Measurements from ENCODE around the gene CTBP2.

CTBP2 gene

DNA sequence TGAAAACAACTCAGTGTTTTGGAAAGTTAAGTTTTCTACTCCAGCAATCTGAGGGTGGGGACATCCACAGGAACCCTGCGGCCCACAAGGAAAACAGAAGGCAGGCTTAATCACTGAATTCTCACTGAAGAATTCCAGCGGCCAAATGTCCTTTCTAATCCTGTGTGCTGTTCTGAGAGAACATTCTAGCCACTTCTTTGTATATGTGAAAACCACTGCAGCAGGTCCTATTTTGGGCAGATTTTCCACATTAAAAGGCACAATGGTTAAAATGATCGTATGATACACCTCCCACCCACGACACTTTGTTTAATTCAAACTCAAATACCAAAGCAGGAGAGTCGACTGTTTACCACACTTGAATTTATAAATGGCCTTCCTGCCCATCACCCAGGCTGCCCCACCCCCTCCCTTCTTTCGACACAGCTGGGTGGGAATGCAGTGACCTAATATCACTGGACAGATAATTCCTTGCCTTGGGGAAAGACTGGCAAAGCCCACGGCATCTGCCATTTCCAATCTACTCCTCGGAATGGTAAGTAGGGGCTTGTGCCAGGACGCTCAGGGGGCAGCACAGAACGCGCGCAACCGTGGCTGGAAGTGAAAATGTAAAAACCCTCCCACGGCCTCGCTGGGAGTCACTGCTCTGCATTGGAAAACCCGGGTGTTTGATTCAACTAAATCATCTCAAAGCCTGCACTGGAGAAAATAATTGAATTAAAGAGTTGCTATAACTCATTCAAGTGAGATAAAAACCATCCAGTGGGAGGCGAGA is 67.0 kb downstream of the CTBP2 start:
- Histone ChIP-seq H3K4me2 (ENCODE audit: low read length) (no peak overlapping the region), H2BK120ac (ENCODE audit: low read depth, low read length) (no peak overlapping the region), H3K27me3 (ENCODE audit: insufficient read depth, low read length, poor library complexity) (no peaks in the 10 kb centered on the region), H2BK5ac (ENCODE audit: low read length) (no peak overlapping the region), H3K4ac (ENCODE audit: low read depth, low read length) (no peak overlapping the region), H3K79me2 (ENCODE audit: control insufficient read depth, insufficient read depth, low read length) (peaks cover 90% of the 10 kb centered on the region), H4K5ac (ENCODE audit: low read length) (no peak overlapping the region), H3K56ac (ENCODE audit: low read length) (no peak overlapping the region), H3K4me1 (ENCODE audit: control insufficient read depth, low read depth, low read length) (peaks cover 8% of the 10 kb centered on the region), H3K36me3 (ENCODE audit: control insufficient read depth, insufficient read depth, low read length) (no peaks in the 10 kb centered on the region), H3K79me1 (ENCODE audit: low read length) (peaks cover 40% of the 10 kb centered on the region), H2BK15ac (replicated peaks; ENCODE audit: low read depth) (no peak overlapping the region), H3K9ac (ENCODE audit: low read length) (no peak overlapping the region), H2AK5ac (ENCODE audit: low read length) (no peak overlapping the region), H3K23ac (ENCODE audit: low read length) (no peak overlapping the region), H4K8ac (ENCODE audit: low read depth, low read length) (no peak overlapping the region), H3K4me3 (ENCODE audit: low read length) (no peak overlapping the region), H3K27ac (ENCODE audit: low read depth, low read length) (no peak overlapping the region), H3K18ac (ENCODE audit: low read length) (no peak overlapping the region)
- no CpG with 5 or more reads among the region's 17 CpGs for WGBS (ENCODE audit: extremely low coverage, insufficient coverage, low lambda C conversion rate)
- no peak for DNase-seq

DNA sequence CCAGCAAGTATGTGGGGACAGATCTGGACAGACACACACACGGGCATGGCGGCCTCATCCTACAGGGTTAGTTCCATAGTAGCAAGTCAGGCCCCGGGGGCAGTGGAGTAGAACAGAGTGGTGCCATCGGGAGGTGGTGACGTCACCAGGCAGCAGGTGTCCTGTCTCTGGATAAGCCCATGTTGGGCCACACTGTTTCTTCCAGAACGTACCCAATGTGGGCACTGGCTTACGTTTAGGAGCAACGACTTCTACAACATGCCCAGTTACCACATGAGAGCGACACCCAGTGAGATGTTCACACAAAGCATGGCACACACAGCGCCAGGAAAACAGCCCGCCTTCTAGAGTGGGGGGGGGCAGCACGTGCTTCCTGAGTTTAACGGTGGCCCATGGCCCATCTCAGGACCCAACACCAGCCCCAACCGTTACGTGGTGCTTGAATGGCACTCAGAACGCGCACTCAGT is 67.8 kb downstream of the CTBP2 start:
- H2BK120ac ChIP-seq (ENCODE audit: low read depth, low read length): no peak overlapping the region

DNA sequence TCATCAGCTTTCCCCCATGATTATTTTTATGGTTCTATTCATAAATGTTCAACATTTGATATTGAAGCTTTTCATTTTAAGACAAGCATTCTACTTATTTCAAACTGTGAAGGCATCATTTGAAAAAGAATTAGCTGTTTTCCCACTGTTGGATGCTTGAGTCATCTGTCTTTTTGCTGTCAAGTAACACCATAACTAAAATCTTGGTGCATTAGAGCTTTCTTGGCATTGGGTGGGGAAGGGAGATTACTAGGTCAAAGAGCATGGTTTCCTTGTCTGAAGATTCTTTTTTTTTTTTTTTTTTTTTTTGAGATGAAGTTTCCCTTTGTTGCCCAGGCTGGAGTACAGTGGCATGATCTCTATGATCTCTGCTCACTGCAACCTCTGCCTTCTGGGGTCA is 68.5 kb downstream of the CTBP2 start:
- Histone ChIP-seq H3K56ac (ENCODE audit: low read length) (no peak overlapping the region), H3K79me2 (ENCODE audit: control insufficient read depth, insufficient read depth, low read length) (peaks cover 88% of the 10 kb centered on the region), H3K4me3 (ENCODE audit: low read length) (no peak overlapping the region), H3K36me3 (ENCODE audit: control insufficient read depth, insufficient read depth, low read length) (peaks cover 5% of the 10 kb centered on the region), H3K9ac (ENCODE audit: low read length) (no peak overlapping the region), H3K18ac (ENCODE audit: low read length) (no peak overlapping the region), H3K79me1 (ENCODE audit: low read length) (peaks cover 44% of the 10 kb centered on the region), H3K4me2 (ENCODE audit: low read length) (no peak overlapping the region), H2BK15ac (replicated peaks; ENCODE audit: low read depth) (no peak overlapping the region), H2AK5ac (ENCODE audit: low read length) (no peak overlapping the region), H3K23ac (ENCODE audit: low read length) (no peak overlapping the region), H3K4me1 (ENCODE audit: control insufficient read depth, low read depth, low read length) (peaks cover 8% of the 10 kb centered on the region), H2BK120ac (ENCODE audit: low read depth, low read length) (no peak overlapping the region), H3K27me3 (ENCODE audit: insufficient read depth, low read length, poor library complexity) (no peaks in the 10 kb centered on the region), H4K5ac (ENCODE audit: low read length) (no peak overlapping the region), H2BK5ac (ENCODE audit: low read length) (no peak overlapping the region), H3K4ac (ENCODE audit: low read depth, low read length) (no peak overlapping the region), H4K8ac (ENCODE audit: low read depth, low read length) (no peak overlapping the region), H3K27ac (ENCODE audit: low read depth, low read length) (no peak overlapping the region)
- no peak for DNase-seq

More for the DNA sequence above, 67.8 kb downstream of the CTBP2 start:
- H3K4me1 ChIP-seq (ENCODE audit: control insufficient read depth, low read depth, low read length): peaks cover 8% of the 10 kb centered on the region
- H3K4me2 ChIP-seq (ENCODE audit: low read length): no peak overlapping the region
- H2BK15ac ChIP-seq (replicated peaks; ENCODE audit: low read depth): no peak overlapping the region
- H3K18ac ChIP-seq (ENCODE audit: low read length): no peak overlapping the region
- no peak overlapping the region for H3K9ac ChIP-seq (ENCODE audit: low read length)
- no peaks in the 10 kb centered on the region for H3K27me3 ChIP-seq (ENCODE audit: insufficient read depth, low read length, poor library complexity)
- H3K4me3 ChIP-seq (ENCODE audit: low read length): no peak overlapping the region
- H3K79me1 ChIP-seq (ENCODE audit: low read length): peaks cover 43% of the 10 kb centered on the region
- peaks cover 90% of the 10 kb centered on the region for H3K79me2 ChIP-seq (ENCODE audit: control insufficient read depth, insufficient read depth, low read length)
- peaks cover 3% of the 10 kb centered on the region for H3K36me3 ChIP-seq (ENCODE audit: control insufficient read depth, insufficient read depth, low read length)
- H3K23ac ChIP-seq (ENCODE audit: low read length): no peak overlapping the region
- no peak overlapping the region for H2BK5ac ChIP-seq (ENCODE audit: low read length)
- no peak overlapping the region for H3K4ac ChIP-seq (ENCODE audit: low read depth, low read length)
- no peak overlapping the region for H4K5ac ChIP-seq (ENCODE audit: low read length)
- no CpG with 5 or more reads among the region's 17 CpGs for WGBS (ENCODE audit: extremely low coverage, insufficient coverage, low lambda C conversion rate)
- H2AK5ac ChIP-seq (ENCODE audit: low read length): no peak overlapping the region
- H3K27ac ChIP-seq (ENCODE audit: low read depth, low read length): no peak overlapping the region
- H4K8ac ChIP-seq (ENCODE audit: low read depth, low read length): no peak overlapping the region
- H3K56ac ChIP-seq (ENCODE audit: low read length): no peak overlapping the region
- no peak for DNase-seq

DNA sequence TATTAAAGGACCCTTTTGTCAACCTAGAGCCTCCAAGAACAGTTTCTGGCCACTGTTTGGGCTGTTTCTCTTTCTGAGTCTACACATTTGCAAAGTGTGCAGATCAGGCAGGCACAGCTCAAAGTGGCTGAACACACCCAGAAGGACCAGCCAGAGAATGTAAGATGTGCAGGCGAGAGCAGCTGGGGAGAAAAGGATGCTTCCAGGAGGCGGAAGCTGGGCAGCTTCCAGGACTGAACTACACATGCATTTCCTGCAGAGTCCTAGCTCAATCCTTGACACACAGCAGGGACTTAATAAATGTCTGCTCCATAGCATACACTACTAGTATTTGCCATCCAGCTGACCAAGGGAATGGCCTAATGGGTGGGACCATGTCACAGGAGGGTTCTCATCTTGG is 70.9 kb downstream of the CTBP2 start:
- Histone ChIP-seq H3K27me3 (ENCODE audit: insufficient read depth, low read length, poor library complexity) (no peaks in the 10 kb centered on the region), H3K18ac (ENCODE audit: low read length) (no peak overlapping the region), H3K36me3 (ENCODE audit: control insufficient read depth, insufficient read depth, low read length) (peaks cover 5% of the 10 kb centered on the region), H3K4me1 (ENCODE audit: control insufficient read depth, low read depth, low read length) (peaks cover 5% of the 10 kb centered on the region), H4K5ac (ENCODE audit: low read length) (no peak overlapping the region), H3K4me3 (ENCODE audit: low read length) (no peak overlapping the region), H3K79me1 (ENCODE audit: low read length) (peaks cover 40% of the 10 kb centered on the region), H3K4ac (ENCODE audit: low read depth, low read length) (no peak overlapping the region), H2BK15ac (replicated peaks; ENCODE audit: low read depth) (no peak overlapping the region), H3K56ac (ENCODE audit: low read length) (no peak overlapping the region), H2AK5ac (ENCODE audit: low read length) (no peak overlapping the region), H2BK120ac (ENCODE audit: low read depth, low read length) (no peak overlapping the region), H3K27ac (ENCODE audit: low read depth, low read length) (no peak overlapping the region), H3K79me2 (ENCODE audit: control insufficient read depth, insufficient read depth, low read length) (peaks cover 84% of the 10 kb centered on the region), H3K9ac (ENCODE audit: low read length) (no peak overlapping the region), H3K4me2 (ENCODE audit: low read length) (no peak overlapping the region), H2BK5ac (ENCODE audit: low read length) (no peak overlapping the region), H3K23ac (ENCODE audit: low read length) (no peak overlapping the region), H4K8ac (ENCODE audit: low read depth, low read length) (no peak overlapping the region)
- WGBS (ENCODE audit: extremely low coverage, insufficient coverage, low lambda C conversion rate): no CpG with 5 or more reads among the region's 2 CpGs
- no peak for DNase-seq

DNA sequence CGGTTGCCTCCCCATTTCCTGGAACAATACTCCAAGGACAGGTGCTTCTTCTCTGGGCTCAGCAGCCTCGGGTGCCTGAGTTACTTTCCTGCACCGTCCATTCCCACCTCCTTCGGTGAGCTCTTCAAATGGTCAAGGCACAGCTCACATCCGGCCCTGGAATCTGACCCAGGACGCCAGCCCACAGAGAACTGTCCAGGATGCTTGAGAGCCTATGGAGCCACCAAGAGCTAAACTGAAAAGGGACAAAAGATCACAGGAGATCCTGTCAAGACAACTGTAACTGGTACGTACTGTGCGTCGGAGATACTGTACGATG is 72.5 kb downstream of the CTBP2 start:
- H4K8ac ChIP-seq (ENCODE audit: low read depth, low read length): no peak overlapping the region
- H3K4ac ChIP-seq (ENCODE audit: low read depth, low read length): no peak overlapping the region
- H3K56ac ChIP-seq (ENCODE audit: low read length): no peak overlapping the region
- H3K18ac ChIP-seq (ENCODE audit: low read length): no peak overlapping the region
- H3K79me1 ChIP-seq (ENCODE audit: low read length): peaks cover 40% of the 10 kb centered on the region
- H3K79me2 ChIP-seq (ENCODE audit: control insufficient read depth, insufficient read depth, low read length): peaks cover 84% of the 10 kb centered on the region
- H2BK15ac ChIP-seq (replicated peaks; ENCODE audit: low read depth): no peak overlapping the region
- no peak overlapping the region for H2AK5ac ChIP-seq (ENCODE audit: low read length)
- H3K27ac ChIP-seq (ENCODE audit: low read depth, low read length): no peak overlapping the region
- H2BK5ac ChIP-seq (ENCODE audit: low read length): no peak overlapping the region
- peaks cover 5% of the 10 kb centered on the region for H3K36me3 ChIP-seq (ENCODE audit: control insufficient read depth, insufficient read depth, low read length)
- no peaks in the 10 kb centered on the region for H3K27me3 ChIP-seq (ENCODE audit: insufficient read depth, low read length, poor library complexity)
- no peak overlapping the region for H2BK120ac ChIP-seq (ENCODE audit: low read depth, low read length)
- H3K4me3 ChIP-seq (ENCODE audit: low read length): no peak overlapping the region
- no peaks in the 10 kb centered on the region for H3K4me1 ChIP-seq (ENCODE audit: control insufficient read depth, low read depth, low read length)
- no peak overlapping the region for H3K23ac ChIP-seq (ENCODE audit: low read length)
- H4K5ac ChIP-seq (ENCODE audit: low read length): no peak overlapping the region
- whole genome bisulfite sequencing (ENCODE audit: extremely low coverage, insufficient coverage, low lambda C conversion rate): no CpG with 5 or more reads among the region's 10 CpGs
- DNase-seq: no peak
- no peak overlapping the region for H3K4me2 ChIP-seq (ENCODE audit: low read length)
- H3K9ac ChIP-seq (ENCODE audit: low read length): no peak overlapping the region
